GM12872 (cell line): ENCODE results near the gene GOLGA1.

Experiments used
- TF ChIP-seq, protein P1 (sequence below): IDR thresholded peaks from 3 replicates; pipeline ENCODE4 v1.5.1; 2011; ENCODE audit warnings: low read depth, mild to moderate bottlenecking, low read length, moderate library complexity; ENCODE audit not compliant: insufficient read depth

Gene GOLGA1

DNA sequence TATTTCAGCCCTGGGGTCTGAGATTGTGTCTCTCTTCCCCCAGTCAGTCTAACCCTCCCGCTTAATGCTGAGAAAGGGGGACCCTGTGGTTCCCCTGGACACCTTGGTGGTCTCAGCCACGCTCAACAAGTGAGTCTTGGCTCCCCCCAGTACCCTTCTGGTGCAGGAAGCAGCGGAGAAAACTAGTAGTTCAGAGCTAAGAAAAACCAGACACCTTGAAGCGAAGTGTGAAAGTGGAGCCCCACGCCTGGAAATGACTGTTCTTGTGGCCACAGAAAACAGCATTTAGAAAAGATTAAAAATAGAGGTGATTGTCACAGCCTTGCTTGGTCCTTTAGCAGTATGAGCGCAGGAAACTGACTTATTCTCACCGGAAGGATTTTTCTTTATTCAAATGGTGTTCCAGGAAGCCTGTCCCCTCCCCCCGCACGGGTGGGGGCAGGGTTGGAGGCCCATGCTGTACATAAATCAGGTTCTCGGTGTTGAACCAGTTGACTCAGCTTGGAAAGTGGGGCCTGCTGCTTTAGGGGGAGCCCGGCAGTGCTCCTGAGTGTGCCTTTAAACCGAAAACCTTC is 70.8 kb downstream of the GOLGA1 start:
- TF ChIP-seq, protein P1, sequence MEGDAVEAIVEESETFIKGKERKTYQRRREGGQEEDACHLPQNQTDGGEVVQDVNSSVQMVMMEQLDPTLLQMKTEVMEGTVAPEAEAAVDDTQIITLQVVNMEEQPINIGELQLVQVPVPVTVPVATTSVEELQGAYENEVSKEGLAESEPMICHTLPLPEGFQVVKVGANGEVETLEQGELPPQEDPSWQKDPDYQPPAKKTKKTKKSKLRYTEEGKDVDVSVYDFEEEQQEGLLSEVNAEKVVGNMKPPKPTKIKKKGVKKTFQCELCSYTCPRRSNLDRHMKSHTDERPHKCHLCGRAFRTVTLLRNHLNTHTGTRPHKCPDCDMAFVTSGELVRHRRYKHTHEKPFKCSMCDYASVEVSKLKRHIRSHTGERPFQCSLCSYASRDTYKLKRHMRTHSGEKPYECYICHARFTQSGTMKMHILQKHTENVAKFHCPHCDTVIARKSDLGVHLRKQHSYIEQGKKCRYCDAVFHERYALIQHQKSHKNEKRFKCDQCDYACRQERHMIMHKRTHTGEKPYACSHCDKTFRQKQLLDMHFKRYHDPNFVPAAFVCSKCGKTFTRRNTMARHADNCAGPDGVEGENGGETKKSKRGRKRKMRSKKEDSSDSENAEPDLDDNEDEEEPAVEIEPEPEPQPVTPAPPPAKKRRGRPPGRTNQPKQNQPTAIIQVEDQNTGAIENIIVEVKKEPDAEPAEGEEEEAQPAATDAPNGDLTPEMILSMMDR: no peak

DNA sequence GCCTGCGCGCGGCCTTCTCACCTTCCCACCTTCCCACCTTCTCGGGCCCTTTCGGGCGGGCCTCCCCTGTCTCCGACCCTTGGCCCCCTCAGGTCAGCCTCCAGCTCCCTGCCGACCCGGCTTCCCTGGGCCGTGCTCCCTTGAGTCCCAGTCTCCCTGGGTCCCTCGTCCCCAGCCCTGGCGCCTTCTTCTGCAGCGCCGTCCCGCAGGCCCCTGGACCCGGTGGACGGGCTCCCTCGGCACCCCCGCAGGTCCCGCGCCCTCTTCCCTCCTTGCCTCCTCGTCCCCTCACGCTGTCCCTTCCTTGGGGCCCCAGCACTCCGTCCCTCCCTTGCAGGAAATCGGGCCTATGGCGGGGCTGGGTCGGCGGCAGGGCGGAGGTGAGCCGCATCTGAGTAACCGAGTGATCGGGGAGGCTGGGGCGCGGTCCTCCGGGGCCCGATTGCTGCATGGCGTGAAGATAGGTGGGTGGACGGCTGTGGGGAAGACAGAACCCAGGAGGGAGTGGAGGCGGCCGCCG is 71.4 kb downstream of the GOLGA1 start:
- TF ChIP-seq, protein P1: no peak

DNA sequence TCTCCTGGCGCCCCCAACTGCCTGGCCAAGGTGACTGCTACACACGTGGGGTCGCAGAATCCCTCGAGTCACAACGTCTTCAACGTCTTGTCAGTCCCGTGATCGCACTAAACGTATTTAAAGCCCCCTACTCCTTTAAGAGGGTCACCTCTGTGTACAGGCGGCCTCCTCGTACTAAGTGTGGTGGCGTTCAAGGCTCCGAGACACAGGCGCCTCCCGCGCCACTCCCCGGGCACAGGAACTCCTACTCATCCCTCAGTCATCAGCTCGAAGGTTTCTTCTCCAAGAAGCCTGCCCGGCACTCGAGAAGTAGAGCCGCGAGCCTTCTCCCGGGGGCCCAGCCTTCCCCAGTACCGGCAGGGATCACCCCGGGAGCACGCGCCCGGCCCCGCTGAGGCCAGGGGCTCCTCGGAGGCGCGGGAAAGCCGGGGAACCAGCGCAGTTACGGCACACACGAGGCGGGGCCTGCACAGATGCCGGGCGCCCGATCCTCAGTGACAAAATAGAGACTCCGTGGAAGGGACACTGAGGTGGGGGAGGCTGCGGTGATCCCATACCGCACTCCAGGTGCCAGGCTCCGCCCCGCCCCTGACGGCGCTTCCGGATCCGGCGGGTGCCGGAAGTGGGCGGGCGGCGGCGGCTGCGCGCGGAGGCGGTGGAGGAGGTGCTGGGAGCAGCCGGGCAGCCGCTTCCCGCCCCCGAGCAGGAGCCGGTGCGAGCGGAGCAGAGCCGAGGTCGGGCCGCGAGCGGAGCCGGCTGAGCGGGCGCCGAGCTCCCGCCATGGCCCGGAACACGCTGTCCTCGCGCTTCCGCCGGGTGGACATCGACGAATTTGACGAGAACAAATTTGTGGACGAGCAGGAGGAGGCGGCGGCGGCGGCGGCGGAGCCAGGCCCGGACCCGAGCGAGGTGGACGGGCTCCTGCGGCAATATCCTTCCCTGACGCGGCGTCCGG is 72.1 kb downstream of the GOLGA1 start:
- TF ChIP-seq, protein P1: peak; percentile 57; the same call in 2 of the 3 replicates

DNA sequence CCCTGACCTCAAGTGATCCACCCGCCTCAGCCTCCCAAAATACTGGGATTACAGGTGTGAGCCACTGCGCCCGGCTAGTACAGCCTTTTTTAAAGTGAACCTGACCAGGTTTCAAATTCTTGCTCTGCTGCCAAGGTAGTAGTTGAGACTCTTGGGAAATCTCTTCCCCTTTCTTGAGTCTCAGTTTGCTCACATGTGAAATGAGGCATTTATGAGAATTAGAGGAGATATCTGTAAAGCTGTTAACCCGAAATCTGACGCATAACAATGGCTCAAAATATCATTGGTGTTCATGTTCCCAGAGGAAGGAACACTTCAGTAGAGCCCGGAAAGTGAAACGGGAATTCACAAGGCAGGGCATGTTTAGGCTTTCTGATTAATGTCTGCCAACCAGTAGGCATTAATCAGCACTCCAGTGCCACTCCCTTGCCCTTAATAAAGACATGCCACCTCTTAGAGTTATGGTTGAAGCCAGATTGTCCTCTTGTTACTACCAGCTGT is 77.5 kb downstream of the GOLGA1 start:
- TF ChIP-seq, protein P1: no peak

DNA sequence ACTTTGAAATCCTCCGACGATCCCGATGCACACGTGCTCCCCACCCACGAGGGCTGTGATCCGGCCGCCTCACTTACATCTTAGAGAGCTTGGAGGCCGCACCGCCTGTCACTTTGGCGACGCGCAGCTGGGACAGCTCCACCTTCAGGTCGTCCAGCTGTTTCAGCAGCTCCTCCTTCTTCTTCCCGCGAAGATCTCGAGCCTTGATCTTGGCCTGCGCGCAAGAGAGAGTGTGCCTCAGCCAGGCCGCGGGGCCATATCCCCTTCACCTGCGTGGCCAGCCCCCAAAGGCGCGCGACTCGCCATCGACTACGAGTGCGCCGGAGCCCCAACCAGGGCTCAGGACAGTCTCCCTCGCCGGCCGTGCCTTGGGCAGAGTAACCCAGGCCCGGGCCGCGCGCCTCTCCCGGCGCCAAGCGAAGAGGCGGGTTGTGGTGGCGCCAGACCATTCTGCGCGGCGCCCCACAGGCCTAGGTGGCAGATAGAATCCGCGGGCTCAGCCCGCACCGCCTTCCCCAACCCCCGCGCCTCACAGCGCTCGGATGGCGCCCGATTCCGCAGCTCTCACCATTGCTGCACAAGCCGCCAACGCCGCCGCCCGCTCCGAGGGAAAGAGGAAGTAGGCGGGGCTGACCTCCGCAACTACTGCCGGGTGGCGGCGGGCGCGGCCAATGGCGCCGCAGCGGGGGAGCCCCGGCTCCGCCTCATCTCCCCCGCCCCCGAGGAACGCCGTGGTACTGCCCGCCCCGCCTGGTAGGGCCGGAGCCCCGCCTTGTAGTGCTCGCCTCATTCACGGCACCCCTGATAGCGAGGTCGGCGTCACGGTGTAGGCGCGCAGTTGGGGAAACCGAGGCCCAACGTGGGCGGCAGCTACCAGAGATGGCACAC is 79.3 kb downstream of the GOLGA1 start, which contains the start of the genes ARPC5L and RPL35:
Gene ARPC5L, plus strand, starts transcription at position 789 of the 888 bp plus-strand sequence. CDS start 7,161 bp downstream, outside the sequence.
Gene RPL35, minus strand, starts transcription at position 616 of the 888 bp plus-strand sequence. Its CDS starts 45 bp downstream, at position 571.
- TF ChIP-seq, protein P1: peak; percentile 27; the same call in 1 of the 3 replicates

DNA sequence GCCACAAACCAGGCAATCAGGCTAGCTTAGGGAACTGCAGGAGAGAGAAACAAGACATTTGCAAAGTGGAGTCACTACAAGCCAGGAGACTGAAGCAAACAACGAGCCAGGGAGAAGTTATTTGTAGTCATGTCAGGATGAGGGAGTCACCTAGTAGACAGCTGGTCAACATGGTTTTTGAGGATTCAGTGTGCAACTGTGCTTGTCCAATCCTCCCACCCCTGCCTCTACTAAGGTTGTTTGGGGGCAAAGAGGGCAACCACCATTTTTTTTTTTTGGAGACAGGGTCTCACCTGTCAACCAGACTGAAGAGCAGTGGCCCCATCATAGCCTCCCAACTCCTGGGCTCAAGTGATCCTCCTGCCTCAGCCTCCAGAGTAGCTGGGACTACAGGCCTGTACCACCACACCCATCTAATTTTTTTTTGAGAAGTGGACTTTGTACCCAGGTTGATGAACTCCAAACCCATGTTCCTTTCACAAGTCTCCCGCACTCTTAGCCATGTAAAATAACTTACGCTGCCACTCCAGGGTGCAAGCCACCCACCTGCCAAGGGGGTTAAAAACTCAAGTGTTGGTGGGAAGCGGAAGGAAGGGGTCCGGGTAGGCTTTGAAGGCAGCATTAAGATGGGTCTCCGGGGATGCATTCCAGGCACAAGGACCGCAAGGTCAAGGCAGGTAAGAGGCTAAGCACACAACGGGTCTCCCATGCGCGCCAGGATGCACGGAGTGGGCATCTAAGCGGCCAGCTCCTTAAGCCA is 80.1 kb downstream of the GOLGA1 start:
- TF ChIP-seq, protein P1: no peak
